ENCODE results near the gene ACOT6. TPM values are rescaled to one million over a fixed set of nuclear protein-coding genes. Genes with fewer than 3 reads are reported as not detected.
"Not testable (repeated sequence)": the region's sequence is repeated elsewhere in the genome, so short reads cannot be mapped to it uniquely, and the experiment has no call there.

Gene ACOT6
- total RNA-seq, 1 donor from 2014 or later: not detected

- no peak for DNase-seq
Measured at GRCh38 chr14:73602994-73603393, 9.3 kb upstream of the ACOT6 start.

- DNase-seq: no peak
Measured at GRCh38 chr14:73606271-73606670, 6.0 kb upstream of the ACOT6 start.

GRCh38 chr14:73607241-73607640 lies 5.1 kb upstream of the ACOT6 start:
- DNase-seq: no peak

GRCh38 chr14:73610687-73611086 lies 1.6 kb upstream of the ACOT6 start:
- DNase-seq: no peak

GRCh38 chr14:73613046-73613383 lies 698 bp downstream of the ACOT6 start:
- DNase-seq: no peak

GRCh38 chr14:73613419-73613963 lies 1.2 kb downstream of the ACOT6 start:
- no peak for DNase-seq

- no peak for DNase-seq
Measured at GRCh38 chr14:73616831-73617230, 4.5 kb downstream of the ACOT6 start.

GRCh38 chr14:73619524-73619923 lies 7.2 kb downstream of the ACOT6 start:
- no peak for DNase-seq

- DNase-seq: no peak
Measured at GRCh38 chr14:73620268-73620667, 8.0 kb downstream of the ACOT6 start.

- DNase-seq: no peak
Measured at GRCh38 chr14:73623504-73624054, 11.3 kb downstream of the ACOT6 start.

GRCh38 chr14:73625706-73626105 lies 13.4 kb downstream of the ACOT6 start:
- no peak for DNase-seq

- no peak for DNase-seq
Measured at GRCh38 chr14:73627151-73627558, 14.8 kb downstream of the ACOT6 start.

- no peak for DNase-seq
Measured at GRCh38 chr14:73630009-73630780, 17.9 kb downstream of the ACOT6 start.

GRCh38 chr14:73633116-73634010 lies 21.0 kb downstream of the ACOT6 start:
- peak; percentile 33 for DNase-seq

- DNase-seq: peak; percentile 33
Measured at GRCh38 chr14:73634011-73634833, 21.9 kb downstream of the ACOT6 start.

GRCh38 chr14:73636355-73636754 lies 24.0 kb downstream of the ACOT6 start:
- DNase-seq: not testable (repeated sequence)

GRCh38 chr14:73637830-73638229 lies 25.5 kb downstream of the ACOT6 start:
- DNase-seq: no peak

GRCh38 chr14:73640796-73641365 lies 28.6 kb downstream of the ACOT6 start:
- DNase-seq: no peak

- peak; percentile 92 for DNase-seq
Measured at GRCh38 chr14:73644531-73645247, 32.4 kb downstream of the ACOT6 start, which contains the start of gene DNAL1. DNAL1 (plus strand) TSS chr14:73644986; CDS start chr14:73645040, 54 bp downstream.

- DNase-seq: no peak
Measured at GRCh38 chr14:73645248-73645610, 32.9 kb downstream of the ACOT6 start.

- DNase-seq: no peak
Measured at GRCh38 chr14:73651005-73651404, 38.7 kb downstream of the ACOT6 start.

Data from occipital lobe (tissue), 2 donors.